Measurements from ENCODE around the gene GATAD2A. TPM values are rescaled to one million over a fixed set of nuclear protein-coding genes. Genes with fewer than 3 reads are reported as not detected.

Gene GATAD2A
- total RNA-seq, 4 donors from 2014 or later, result 34.9 to 60.5 (median 42.5) TPM

DNA sequence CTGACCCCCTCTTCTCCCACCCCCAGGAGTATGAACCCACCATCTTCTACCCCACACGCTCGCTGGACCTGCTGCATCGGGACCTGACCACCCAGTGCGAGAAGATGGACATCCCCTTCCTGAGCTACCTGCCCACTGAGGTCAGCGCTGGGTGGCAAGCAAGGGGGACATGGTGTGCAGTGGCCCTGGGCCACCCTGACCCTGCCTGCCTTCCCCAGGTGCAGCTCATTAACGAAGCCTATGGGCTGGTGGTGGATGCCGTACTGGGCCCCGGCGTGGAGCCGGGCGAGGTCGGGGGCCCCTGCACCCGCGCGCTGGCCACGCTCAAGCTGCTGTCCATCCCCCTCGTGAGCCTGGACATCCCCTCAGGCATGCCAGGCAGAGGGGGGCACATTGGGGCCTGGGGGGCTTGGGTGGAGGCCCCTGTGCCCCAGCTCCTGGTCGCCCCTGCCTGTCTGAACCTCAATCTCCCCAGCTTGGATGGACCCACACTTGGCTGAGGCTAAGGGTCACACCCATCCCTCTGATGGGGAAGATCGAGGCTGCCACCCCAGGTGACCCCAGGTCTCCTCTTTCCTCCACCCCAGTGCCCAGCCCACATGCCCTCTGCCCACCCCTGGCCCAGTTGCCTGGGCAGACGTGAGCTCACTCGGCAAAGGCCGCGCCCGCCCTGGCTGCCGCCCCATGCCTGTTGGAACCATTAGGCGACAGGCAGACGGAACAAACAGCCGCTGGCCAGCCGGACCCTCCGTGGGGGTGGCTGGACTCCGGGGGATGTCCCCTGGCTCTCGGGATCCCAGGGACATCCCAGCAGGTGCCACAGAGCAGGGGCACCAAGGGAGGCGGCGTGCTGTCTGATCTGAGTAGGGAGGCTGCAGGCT, 130.1 kb downstream of the GATAD2A start:
- H3K4me1 ChIP-seq, result peaks cover 25 to 46% (median 39%) of the 10 kb centered on the region in 4 donors
- H3K36me3 ChIP-seq, result peaks cover 0 to 9% (median 6%) of the 10 kb centered on the region in 4 donors
- peaks cover 0 to 4% (median 0%) of the 10 kb centered on the region in 4 donors for H3K9me3 ChIP-seq
- no peak for DNase-seq (ENCODE audit: extremely low spot score)
- WGBS, result 90% methylated on average over 29 of the region's 34 CpGs
- TF ChIP-seq EP300 (IDR thresholded peaks at IDR 0.05) (no peak), POLR2AphosphoS5 (IDR thresholded peaks at IDR 0.05) (no peak), POLR2A (IDR thresholded peaks at IDR 0.05; ENCODE audit: low read depth) (no peak)
- TF ChIP-seq, protein P1, sequence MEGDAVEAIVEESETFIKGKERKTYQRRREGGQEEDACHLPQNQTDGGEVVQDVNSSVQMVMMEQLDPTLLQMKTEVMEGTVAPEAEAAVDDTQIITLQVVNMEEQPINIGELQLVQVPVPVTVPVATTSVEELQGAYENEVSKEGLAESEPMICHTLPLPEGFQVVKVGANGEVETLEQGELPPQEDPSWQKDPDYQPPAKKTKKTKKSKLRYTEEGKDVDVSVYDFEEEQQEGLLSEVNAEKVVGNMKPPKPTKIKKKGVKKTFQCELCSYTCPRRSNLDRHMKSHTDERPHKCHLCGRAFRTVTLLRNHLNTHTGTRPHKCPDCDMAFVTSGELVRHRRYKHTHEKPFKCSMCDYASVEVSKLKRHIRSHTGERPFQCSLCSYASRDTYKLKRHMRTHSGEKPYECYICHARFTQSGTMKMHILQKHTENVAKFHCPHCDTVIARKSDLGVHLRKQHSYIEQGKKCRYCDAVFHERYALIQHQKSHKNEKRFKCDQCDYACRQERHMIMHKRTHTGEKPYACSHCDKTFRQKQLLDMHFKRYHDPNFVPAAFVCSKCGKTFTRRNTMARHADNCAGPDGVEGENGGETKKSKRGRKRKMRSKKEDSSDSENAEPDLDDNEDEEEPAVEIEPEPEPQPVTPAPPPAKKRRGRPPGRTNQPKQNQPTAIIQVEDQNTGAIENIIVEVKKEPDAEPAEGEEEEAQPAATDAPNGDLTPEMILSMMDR (IDR thresholded peaks at IDR 0.05), result no peak
- intact Hi-C loops (cut with DNase I), result no loop called here
- no peak overlapping the region for H3K27ac ChIP-seq (replicated peaks in 1 of 4)
- H3K27me3 ChIP-seq, result peaks cover 10 to 37% (median 28%) of the 10 kb centered on the region in 4 donors
- no peak overlapping the region for H3K4me3 ChIP-seq

DNA sequence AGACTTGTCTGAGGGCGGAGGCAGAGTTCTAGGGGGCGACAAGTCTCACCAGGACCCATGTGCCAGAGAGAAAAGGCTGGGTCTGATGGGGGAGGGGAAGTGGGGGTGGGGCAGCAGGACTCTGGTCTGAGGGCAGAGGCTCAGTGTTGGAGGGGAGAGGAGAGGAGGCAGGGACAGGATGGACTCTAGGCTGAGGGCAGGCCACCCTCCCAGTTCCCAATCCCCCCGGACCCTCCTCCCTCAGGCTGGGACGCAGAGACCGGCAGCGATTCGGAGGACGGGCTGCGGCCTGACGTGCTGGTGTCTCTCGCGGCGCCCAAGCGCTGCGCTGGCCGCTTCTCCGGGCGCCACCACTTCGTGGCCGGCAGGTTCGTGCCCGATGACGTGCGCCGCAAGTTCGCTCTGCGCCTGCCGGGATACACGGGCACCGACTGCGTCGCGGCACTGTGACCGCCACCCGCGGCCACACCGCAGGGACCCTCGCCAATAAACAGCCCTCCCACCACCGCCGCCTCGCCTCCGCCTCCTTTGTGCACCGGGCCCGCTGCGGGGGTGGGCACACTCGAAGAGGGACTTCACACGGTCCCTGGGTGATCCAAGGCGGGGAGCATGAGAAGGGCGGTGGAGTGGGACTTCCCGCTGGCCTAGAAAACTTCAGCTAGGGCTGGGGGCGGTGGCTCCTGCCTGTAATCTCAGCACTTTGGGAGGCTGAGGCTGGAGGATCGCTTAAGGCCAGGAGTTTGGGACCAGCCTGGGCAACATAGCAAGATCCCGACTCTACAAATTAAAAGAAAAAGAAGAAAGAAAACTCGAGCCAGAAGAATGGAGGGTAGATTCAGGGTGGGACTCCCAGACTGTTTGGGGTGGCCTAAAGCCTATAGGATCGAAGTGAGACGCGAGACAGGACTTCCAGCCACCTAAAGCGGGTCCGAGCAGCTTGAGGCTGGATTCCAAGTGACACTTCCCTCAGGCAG, 131.9 kb downstream of the GATAD2A start:
- intact Hi-C loops (cut with DNase I), result no loop called here
- Histone ChIP-seq H3K27ac (replicated peaks in 1 of 4) (no peak overlapping the region), H3K9me3 (peaks cover 0 to 4% (median 0%) of the 10 kb centered on the region in 4 donors), H3K27me3 (peaks cover 13 to 55% (median 46%) of the 10 kb centered on the region in 4 donors), H3K4me1 (peaks cover 31 to 53% (median 45%) of the 10 kb centered on the region in 4 donors), H3K36me3 (peaks cover 0 to 9% (median 6%) of the 10 kb centered on the region in 4 donors), H3K4me3 (peak overlapping the region; percentile 40 to 51 (median 42))
- no peak for DNase-seq (ENCODE audit: extremely low spot score)
- WGBS, result 37% methylated on average over 57 of the region's 59 CpGs
- TF ChIP-seq EP300 (IDR thresholded peaks at IDR 0.05) (no peak), POLR2AphosphoS5 (IDR thresholded peaks at IDR 0.05) (no peak), POLR2A (IDR thresholded peaks at IDR 0.05; ENCODE audit: low read depth) (no peak)
- TF ChIP-seq, protein P1 (IDR thresholded peaks at IDR 0.05), result no peak

DNA sequence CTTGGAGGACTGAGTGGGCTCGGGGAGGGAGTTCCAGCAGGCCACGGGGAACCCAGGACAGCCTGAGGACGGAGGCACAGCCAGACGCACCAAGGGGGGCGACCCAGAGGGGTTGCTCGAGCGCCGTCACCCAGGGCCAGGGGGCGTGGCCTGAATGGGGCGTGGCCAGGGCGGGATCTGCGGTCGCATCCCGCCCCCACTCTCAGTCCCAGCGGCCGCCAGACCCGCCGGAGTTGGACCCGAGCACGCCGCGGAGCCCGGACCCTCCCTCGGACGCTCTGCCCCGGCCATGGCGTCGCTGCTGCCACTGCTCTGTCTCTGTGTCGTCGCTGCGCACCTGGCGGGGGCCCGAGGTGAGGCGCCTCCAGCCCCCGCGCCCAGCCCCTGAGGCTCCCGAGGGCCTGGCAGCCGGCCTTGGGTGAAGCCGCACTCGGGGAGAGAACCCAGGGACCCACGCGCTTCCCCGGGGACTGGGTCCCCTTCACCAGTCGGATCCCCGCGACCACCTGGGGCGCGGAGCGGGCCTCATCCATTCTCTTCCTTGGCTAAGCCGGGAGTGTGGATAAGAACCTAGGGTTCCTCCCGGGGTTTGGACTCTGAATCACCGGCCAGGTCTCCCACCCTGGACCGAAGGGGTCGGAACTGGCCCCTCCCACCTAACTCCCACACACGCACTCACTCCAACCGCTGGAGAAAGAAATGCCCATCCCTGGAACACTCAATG, 132.7 kb downstream of the GATAD2A start, which contains the start of gene CILP2:
Gene CILP2, plus strand, starts transcription at position 205 of the 724 bp plus-strand sequence. Its CDS starts 85 bp downstream, at position 290.
- peaks cover 13 to 64% (median 47%) of the 10 kb centered on the region in 4 donors for H3K27me3 ChIP-seq
- intact Hi-C loops (cut with DNase I), result no loop called here
- peaks cover 0 to 9% (median 6%) of the 10 kb centered on the region in 4 donors for H3K36me3 ChIP-seq
- H3K4me3 ChIP-seq, result peak within 1 kb of the TSS; percentile 40 to 51 (median 42)
- WGBS, result 3% methylated on average over 23 of the region's 56 CpGs
- H3K27ac ChIP-seq (replicated peaks in 1 of 4), result no peak within 1 kb of the TSS
- no peak for DNase-seq (ENCODE audit: extremely low spot score)
- H3K4me1 ChIP-seq, result peaks cover 26 to 47% (median 41%) of the 10 kb centered on the region in 4 donors
- peaks cover 0 to 4% (median 0%) of the 10 kb centered on the region in 4 donors for H3K9me3 ChIP-seq
- TF ChIP-seq POLR2A (IDR thresholded peaks at IDR 0.05; ENCODE audit: low read depth) (no peak), POLR2AphosphoS5 (IDR thresholded peaks at IDR 0.05) (no peak), EP300 (IDR thresholded peaks at IDR 0.05) (no peak)
- TF ChIP-seq, protein P1 (IDR thresholded peaks at IDR 0.05), result no peak

DNA sequence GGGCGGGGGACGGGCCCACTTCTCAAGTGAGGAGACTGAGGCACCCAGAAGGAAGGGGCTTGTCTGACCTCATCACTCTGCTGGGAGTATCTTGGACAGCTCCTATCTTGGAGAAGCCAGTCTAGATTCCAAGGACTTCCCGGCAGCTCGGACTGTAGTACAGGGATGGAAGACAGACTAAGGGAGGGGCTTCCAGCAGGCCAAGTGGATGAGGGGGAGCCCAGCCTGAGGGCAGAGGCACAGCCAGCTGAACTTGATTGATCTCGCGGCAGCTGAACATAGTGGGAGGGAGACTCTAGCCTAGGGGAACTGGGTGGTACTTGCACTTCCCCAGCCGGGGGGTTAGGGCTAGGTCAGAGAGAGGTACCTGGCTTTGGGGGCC, 133.3 kb downstream of the GATAD2A start:
- no peak overlapping the region for H3K27ac ChIP-seq (replicated peaks in 1 of 4)
- TF ChIP-seq POLR2AphosphoS5 (IDR thresholded peaks at IDR 0.05) (no peak), EP300 (IDR thresholded peaks at IDR 0.05) (no peak)
- TF ChIP-seq, protein P1 (IDR thresholded peaks at IDR 0.05), result no peak
- DNase-seq (ENCODE audit: extremely low spot score), result no peak
- peak overlapping the region in 2 of 4 donors; percentile 41 to 51 for H3K4me3 ChIP-seq
- peaks cover 0 to 9% (median 6%) of the 10 kb centered on the region in 4 donors for H3K36me3 ChIP-seq
- 19% methylated on average over 7 of the region's 7 CpGs for WGBS
- H3K27me3 ChIP-seq, result peaks cover 13 to 69% (median 51%) of the 10 kb centered on the region in 4 donors
- peaks cover 26 to 47% (median 41%) of the 10 kb centered on the region in 4 donors for H3K4me1 ChIP-seq
- H3K9me3 ChIP-seq, result peaks cover 0 to 4% (median 0%) of the 10 kb centered on the region in 4 donors
- intact Hi-C loops (cut with DNase I), result no loop called here

Data from esophagus muscularis mucosa (tissue), 4 donors.